IPS DF 19.7 (cell line): ENCODE data around the gene PCSK6.

Experiments used
- DNase-seq: peaks from one replicate; pipeline ENCODE4 v3.0.0-alpha.2; 2013; ENCODE audit warnings: low read depth, low spot score

The PCSK6 gene

GRCh38 chr15:101522621-101523559, 33.4 kb upstream of the PCSK6 start:
- no peak for DNase-seq

- DNase-seq = no peak
Measured at GRCh38 chr15:101522091-101522490, 32.6 kb upstream of the PCSK6 start.

GRCh38 chr15:101521591-101521990, 32.1 kb upstream of the PCSK6 start:
- DNase-seq = no peak

GRCh38 chr15:101521069-101521468, 31.6 kb upstream of the PCSK6 start:
- DNase-seq = no peak

GRCh38 chr15:101520395-101520794, 30.9 kb upstream of the PCSK6 start:
- DNase-seq = no peak

GRCh38 chr15:101517504-101517903, 28.0 kb upstream of the PCSK6 start:
- no peak for DNase-seq

GRCh38 chr15:101514318-101514717, 24.8 kb upstream of the PCSK6 start:
- DNase-seq = no peak

GRCh38 chr15:101511717-101512116, 22.2 kb upstream of the PCSK6 start:
- DNase-seq = no peak

- DNase-seq = no peak
Measured at GRCh38 chr15:101510212-101511197, 21.0 kb upstream of the PCSK6 start.

- no peak for DNase-seq
Measured at GRCh38 chr15:101509279-101509678, 19.8 kb upstream of the PCSK6 start.

GRCh38 chr15:101506491-101506890, 17.0 kb upstream of the PCSK6 start:
- DNase-seq = no peak

- no peak for DNase-seq
Measured at GRCh38 chr15:101505610-101506337, 16.3 kb upstream of the PCSK6 start.

- no peak for DNase-seq
Measured at GRCh38 chr15:101504866-101505609, 15.5 kb upstream of the PCSK6 start.

- no peak for DNase-seq
Measured at GRCh38 chr15:101504373-101504772, 14.9 kb upstream of the PCSK6 start.

GRCh38 chr15:101503296-101503599, 13.7 kb upstream of the PCSK6 start:
- DNase-seq = no peak

GRCh38 chr15:101502572-101503295, 13.2 kb upstream of the PCSK6 start:
- DNase-seq = no peak

GRCh38 chr15:101501703-101502373, 12.3 kb upstream of the PCSK6 start:
- peak; percentile 30 for DNase-seq

GRCh38 chr15:101500865-101501551, 11.5 kb upstream of the PCSK6 start:
- no peak for DNase-seq
